HCT116 (cell line): ENCODE data around the gene SH3GL3. TPM values are rescaled to one million over a fixed set of nuclear protein-coding genes. Genes with fewer than 3 reads are reported as not detected.

Experiments
- ATAC-seq: fragments of 200-7000 bp; cut with Tn5 transposase; 2 replicates; pipeline ENCODE4 v1.9.1; 2020; ENCODE audit warnings: mild to moderate bottlenecking, moderate library complexity
- BruUV-seq: library from RNA; stranded (reverse); fragments of 400-500 nt; replicated peaks from 2 replicates; lab custom pipeline; 2021; lab: Mats Ljungman, UMichigan
- CTCF ChIA-PET: fragments of 300-600 bp; sonication (Branson Sonifier 250); formaldehyde crosslinking; loops from one replicate; lab custom pipeline; 2021; ENCODE audit warnings: antibody characterized with exemption; lab: Charles Lee
- POLR2A ChIA-PET: fragments of 300-600, 350-600 bp; sonication (Branson Sonifier 250); formaldehyde crosslinking; loops from one replicate; lab custom pipeline; 2021; ENCODE audit warnings: antibody characterized with exemption; lab: Charles Lee
- RAD21 ChIA-PET, 2 experiments: fragments of 300-600 bp; sonication (Branson Sonifier 250); formaldehyde crosslinking; loops; one replicate each; lab custom pipeline; 2023; ENCODE audit warnings: low total read pairs in 2 of 2; ENCODE audit not compliant: uncharacterized antibody in 2 of 2, unreplicated experiment in 2 of 2, low non-redundant PET in 1 of 2; lab: Charles Lee
- DNase-seq: peaks from one replicate; pipeline ENCODE4 v3.0.0-alpha.2; 2010; ENCODE audit warnings: low read depth, low spot score
- H2AFZ ChIP-seq: fragments of 200-600 bp; shearing (Covaris generic), sonication (generic); 2 replicates; pipeline ENCODE4 v1.6.1; 2017; ENCODE audit warnings: low read depth, mixed run types, mixed read lengths, antibody characterized with exemption, low read length; ENCODE audit not compliant: poor library complexity, severe bottlenecking
- H3K27ac ChIP-seq: 2 replicates; pipeline ENCODE4 v1.5.1; 2012; ENCODE audit warnings: low read depth, low read length
- H3K27me3 ChIP-seq: fragments of 200-600 bp; sonication (generic); 2 replicates; pipeline ENCODE4 v1.6.1; 2016; ENCODE audit warnings: mixed run types, low read length, mixed read lengths; ENCODE audit not compliant: insufficient read depth
- H3K36me3 ChIP-seq, 2 experiments: fragments of 200-500 bp in 1 of 2; fragments of 200-600 bp in 1 of 2; sonication (Bioruptor generic) in 1 of 2; sonication (generic) in 1 of 2; 2 replicates each; pipeline versions ENCODE4 v1.5.1 to v1.6.1; 2014 to 2016; ENCODE audit warnings: low read length in 2 of 2, inconsistent platforms in 1 of 2, mixed read lengths in 1 of 2, mixed run types in 1 of 2; ENCODE audit not compliant: insufficient read depth in 2 of 2, control insufficient read depth in 1 of 2
- H3K4me1 ChIP-seq, 2 experiments: fragments of 200-600 bp in 1 of 2; sonication (generic) in 1 of 2; 2 replicates each; pipeline versions ENCODE4 v1.5.1 to v1.6.1; 2012 to 2017; ENCODE audit warnings: low read length in 2 of 2, inconsistent platforms in 1 of 2, mild to moderate bottlenecking in 1 of 2, mixed read lengths in 1 of 2, mixed run types in 1 of 2, moderate library complexity in 1 of 2; ENCODE audit not compliant: insufficient read depth in 2 of 2, control insufficient read depth in 1 of 2
- H3K4me2 ChIP-seq: fragments of 200-600 bp; sonication (generic); 2 replicates; pipeline ENCODE4 v1.6.1; 2017; ENCODE audit warnings: mixed run types, low read length, mixed read lengths
- H3K4me3 ChIP-seq, 2 experiments: fragments of 200-600 bp in 1 of 2; sonication (generic) in 1 of 2; replicated peaks in 1 of 2; 2 replicates each; pipeline ENCODE4 v1.5.1; 2011 to 2016; ENCODE audit warnings: low read length in 2 of 2, control low read depth in 1 of 2, low read depth in 1 of 2, mild to moderate bottlenecking in 1 of 2, mixed read lengths in 1 of 2, mixed run types in 1 of 2
- H3K79me2 ChIP-seq: fragments of 200-600 bp; sonication (generic); 2 replicates; pipeline ENCODE4 v1.6.1; 2017; ENCODE audit warnings: mild to moderate bottlenecking, mixed run types, low read length, moderate library complexity, mixed read lengths; ENCODE audit not compliant: insufficient read depth
- H3K9ac ChIP-seq: fragments of 200-600 bp; sonication (generic); 2 replicates; pipeline ENCODE4 v1.6.1; 2016; ENCODE audit warnings: low read length, mixed read lengths
- H3K9me2 ChIP-seq: fragments of 200-600 bp; sonication (generic), shearing (Covaris generic); 2 replicates; pipeline ENCODE4 v1.6.1; 2017; ENCODE audit warnings: mixed run types, mild to moderate bottlenecking, moderate library complexity; ENCODE audit not compliant: insufficient read depth
- H3K9me3 ChIP-seq, 2 experiments: fragments of 200-500 bp in 1 of 2; fragments of 200-600 bp in 1 of 2; sonication (Bioruptor generic) in 1 of 2; sonication (generic) in 1 of 2; 2 replicates each; pipeline ENCODE4 v1.6.1; 2014 to 2017; ENCODE audit warnings: low read length in 2 of 2, mixed read lengths in 2 of 2, inconsistent platforms in 1 of 2, low read depth in 1 of 2, mild to moderate bottlenecking in 1 of 2, mixed run types in 1 of 2, moderate library complexity in 1 of 2; ENCODE audit not compliant: control insufficient read depth in 1 of 2, insufficient read depth in 1 of 2
- H4K20me1 ChIP-seq: fragments of 200-600 bp; sonication (generic), shearing (Covaris generic); 2 replicates; pipeline ENCODE4 v1.6.1; 2017; ENCODE audit warnings: mixed run types, mild to moderate bottlenecking, moderate library complexity; ENCODE audit not compliant: insufficient read depth
- CBX3 ChIP-seq: IDR thresholded peaks from 2 replicates; pipeline ENCODE4 v1.6.1; 2012; ENCODE audit warnings: low read depth
- CEBPB ChIP-seq: IDR thresholded peaks from 2 replicates; pipeline ENCODE4 v1.6.1; 2012; ENCODE audit warnings: low read depth
- ELF1 ChIP-seq: IDR thresholded peaks from 2 replicates; pipeline ENCODE4 v1.6.1; 2012; ENCODE audit warnings: low read depth, borderline replicate concordance
- EZH2 ChIP-seq: fragments of 200-600 bp; sonication (generic); IDR thresholded peaks from 2 replicates; pipeline ENCODE4 v1.6.1; 2017; ENCODE audit warnings: antibody characterized with exemption, mixed run types
- JUND ChIP-seq: IDR thresholded peaks from 2 replicates; pipeline ENCODE4 v1.6.1; 2012
- SP1 ChIP-seq: IDR thresholded peaks from 2 replicates; pipeline ENCODE4 v1.6.1; 2012; ENCODE audit warnings: low read depth
- intact Hi-C: fragments of 100-400 bp; cut with micrococcal nuclease; formaldehyde crosslinking; loops from 2 replicates; pipeline ENCODE4 v1.10.0; 2022
- total RNA-seq: library from RNA; stranded (reverse); gene quantifications from one replicate; pipeline ENCODE4 v1.2.1, GENCODE V29; 2021; ENCODE audit not compliant: unreplicated experiment
- TF ChIP-seq, protein P1 (sequence below): IDR thresholded peaks from 2 replicates; pipeline ENCODE4 v1.6.1; 2011; ENCODE audit warnings: mild to moderate bottlenecking, low read length, moderate library complexity; ENCODE audit not compliant: insufficient replicate concordance; ENCODE audit errors: extremely low read depth
- TF ChIP-seq, protein P2 (sequence below), 3 experiments: fragments of 200-600 bp in 1 of 3; sonication (generic) in 1 of 3; IDR thresholded peaks in 2 of 3; conservative IDR thresholded peaks in 1 of 3; 2 replicates each; pipeline ENCODE4 v1.5.1; 2012 to 2017; ENCODE audit warnings: low read depth in 2 of 3, low read length in 2 of 3, antibody characterized with exemption in 1 of 3, borderline replicate concordance in 1 of 3, control low read depth in 1 of 3, mild to moderate bottlenecking in 1 of 3, mixed read lengths in 1 of 3, mixed run types in 1 of 3, moderate library complexity in 1 of 3; ENCODE audit not compliant: insufficient read depth in 1 of 3

Gene SH3GL3
- total RNA-seq, 1 experiment from 2014 or later: 1.3 TPM

DNA sequence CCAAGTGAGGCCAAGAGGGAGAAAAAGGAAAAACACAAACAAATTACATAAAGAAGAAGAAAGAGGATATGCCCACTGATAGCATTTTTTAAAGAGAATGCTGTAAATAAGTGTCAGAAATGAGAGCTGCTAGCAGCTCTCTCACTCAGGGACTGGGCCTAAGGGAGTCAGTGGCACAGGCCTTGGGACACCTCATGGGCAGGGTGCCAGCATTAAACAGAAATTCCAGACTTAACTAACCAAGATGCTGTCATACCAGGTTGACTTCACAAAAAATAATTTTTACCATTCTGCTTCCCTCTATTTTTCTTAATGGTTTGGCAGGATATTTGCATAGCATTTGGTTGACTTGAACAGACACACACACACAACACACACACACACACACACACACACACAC, 114.5 kb downstream of the SH3GL3 start:
- Histone ChIP-seq H3K27me3 (no peaks in the 10 kb centered on the region), H3K4me3 (no peak overlapping the region), H4K20me1 (no peaks in the 10 kb centered on the region), H3K36me3 (no peaks in the 10 kb centered on the region), H3K4me1 (no peaks in the 10 kb centered on the region), H3K4me2 (no peak overlapping the region), H3K9me2 (no peaks in the 10 kb centered on the region), H3K9me3 (no peaks in the 10 kb centered on the region), H3K9ac (no peak overlapping the region), H2AFZ (no peak overlapping the region), H3K27ac (no peak overlapping the region), H3K79me2 (no peaks in the 10 kb centered on the region)
- DNase-seq: no peak
- TF ChIP-seq ELF1: no peak
- no peak for TF ChIP-seq EZH2
- TF ChIP-seq, protein P1, sequence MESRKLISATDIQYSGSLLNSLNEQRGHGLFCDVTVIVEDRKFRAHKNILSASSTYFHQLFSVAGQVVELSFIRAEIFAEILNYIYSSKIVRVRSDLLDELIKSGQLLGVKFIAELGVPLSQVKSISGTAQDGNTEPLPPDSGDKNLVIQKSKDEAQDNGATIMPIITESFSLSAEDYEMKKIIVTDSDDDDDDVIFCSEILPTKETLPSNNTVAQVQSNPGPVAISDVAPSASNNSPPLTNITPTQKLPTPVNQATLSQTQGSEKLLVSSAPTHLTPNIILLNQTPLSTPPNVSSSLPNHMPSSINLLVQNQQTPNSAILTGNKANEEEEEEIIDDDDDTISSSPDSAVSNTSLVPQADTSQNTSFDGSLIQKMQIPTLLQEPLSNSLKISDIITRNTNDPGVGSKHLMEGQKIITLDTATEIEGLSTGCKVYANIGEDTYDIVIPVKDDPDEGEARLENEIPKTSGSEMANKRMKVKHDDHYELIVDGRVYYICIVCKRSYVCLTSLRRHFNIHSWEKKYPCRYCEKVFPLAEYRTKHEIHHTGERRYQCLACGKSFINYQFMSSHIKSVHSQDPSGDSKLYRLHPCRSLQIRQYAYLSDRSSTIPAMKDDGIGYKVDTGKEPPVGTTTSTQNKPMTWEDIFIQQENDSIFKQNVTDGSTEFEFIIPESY: no peak
- ChIA-PET CTCF (interaction anchor here (0.9 to 2.5 kb wide), 12 partner anchors 8 to 473 kb away, joined by 3 to 19 read pairs (median 4); no protein-coding TSS in a partner anchor), RAD21 (no interaction called here), POLR2A (no interaction called here)
- intact Hi-C loops: no loop called here
- no peak for ATAC-seq
- BruUV-seq: no TSS peak

DNA sequence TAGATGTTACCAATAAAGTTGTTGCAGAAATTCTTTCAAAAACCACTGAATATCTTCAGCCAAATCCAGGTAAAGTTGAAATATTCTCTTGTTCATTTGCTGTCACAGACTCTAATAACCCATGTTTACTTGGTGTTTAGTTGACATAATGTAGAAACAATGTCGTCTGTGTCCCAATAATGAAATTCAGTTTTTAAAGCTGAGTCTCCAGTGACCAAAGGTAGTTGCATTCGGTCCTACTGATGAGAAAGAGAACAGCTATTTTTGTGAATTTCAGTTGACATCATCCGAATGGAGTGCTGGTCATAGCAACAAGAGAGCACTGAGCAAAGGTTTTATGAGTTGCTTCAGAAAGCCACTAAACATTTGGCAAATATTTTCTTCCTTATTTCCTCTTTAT, 118.0 kb downstream of the SH3GL3 start:
- Histone ChIP-seq H3K9me2 (no peaks in the 10 kb centered on the region), H2AFZ (no peak overlapping the region), H3K27me3 (no peaks in the 10 kb centered on the region), H3K79me2 (no peaks in the 10 kb centered on the region), H3K36me3 (no peaks in the 10 kb centered on the region)
- no peak for DNase-seq
- RAD21 ChIA-PET: interaction anchor here (0.7 to 1.0 kb wide), 3 partner anchors 127 to 470 kb away, joined by 3 to 4 read pairs (median 3); no protein-coding TSS in a partner anchor
- TF ChIP-seq JUND: no peak
- TF ChIP-seq CBX3: no peak
- TF ChIP-seq CEBPB: no peak
- TF ChIP-seq, protein P2, sequence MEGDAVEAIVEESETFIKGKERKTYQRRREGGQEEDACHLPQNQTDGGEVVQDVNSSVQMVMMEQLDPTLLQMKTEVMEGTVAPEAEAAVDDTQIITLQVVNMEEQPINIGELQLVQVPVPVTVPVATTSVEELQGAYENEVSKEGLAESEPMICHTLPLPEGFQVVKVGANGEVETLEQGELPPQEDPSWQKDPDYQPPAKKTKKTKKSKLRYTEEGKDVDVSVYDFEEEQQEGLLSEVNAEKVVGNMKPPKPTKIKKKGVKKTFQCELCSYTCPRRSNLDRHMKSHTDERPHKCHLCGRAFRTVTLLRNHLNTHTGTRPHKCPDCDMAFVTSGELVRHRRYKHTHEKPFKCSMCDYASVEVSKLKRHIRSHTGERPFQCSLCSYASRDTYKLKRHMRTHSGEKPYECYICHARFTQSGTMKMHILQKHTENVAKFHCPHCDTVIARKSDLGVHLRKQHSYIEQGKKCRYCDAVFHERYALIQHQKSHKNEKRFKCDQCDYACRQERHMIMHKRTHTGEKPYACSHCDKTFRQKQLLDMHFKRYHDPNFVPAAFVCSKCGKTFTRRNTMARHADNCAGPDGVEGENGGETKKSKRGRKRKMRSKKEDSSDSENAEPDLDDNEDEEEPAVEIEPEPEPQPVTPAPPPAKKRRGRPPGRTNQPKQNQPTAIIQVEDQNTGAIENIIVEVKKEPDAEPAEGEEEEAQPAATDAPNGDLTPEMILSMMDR (IDR thresholded peaks at IDR 0.05 in 2 of 3, conservative IDR thresholded peaks at IDR 0.05 in 1 of 3; ENCODE audit: borderline replicate concordance in 1 of 3, insufficient read depth in 1 of 3, low read depth in 2 of 3, low read length in 2 of 3): no peak
- TF ChIP-seq SP1: no peak
- TF ChIP-seq, all 23 proteins: peak for 0
- H4K20me1 ChIP-seq: no peaks in the 10 kb centered on the region
- no peak overlapping the region for H3K9ac ChIP-seq
- POLR2A ChIA-PET: no interaction called here
- no peaks in the 10 kb centered on the region; a peak in 1 of 4 replicates for H3K4me1 ChIP-seq
- BruUV-seq: no TSS peak
- no peaks in the 10 kb centered on the region for H3K9me3 ChIP-seq
- H3K27ac ChIP-seq: no peak overlapping the region
- H3K4me2 ChIP-seq: no peak overlapping the region
- CTCF ChIA-PET: interaction anchor here (0.6 to 4.1 kb wide), 18 partner anchors 9 to 554 kb away, joined by 3 to 33 read pairs (median 4); partner anchors contain the start of gene C15orf40
- no peak for ATAC-seq
- H3K4me3 ChIP-seq: no peak overlapping the region
- intact Hi-C loops: loop anchor here (2.0 to 5.0 kb wide), 2 partner anchors 274 to 472 kb away; no protein-coding TSS in a partner anchor
